OCI-M2 (cell line): ENCODE results near the gene PLEKHG5.
A peak's percentile ranks its signal among the peaks of the same experiment; 100 is the strongest.
"Not testable (repeated sequence)": the region's sequence is repeated elsewhere in the genome, so short reads cannot be mapped to it uniquely, and the experiment has no call there.

Source experiments
- DNase-seq: peaks from one replicate; lab custom pipeline; 2025; ENCODE audit not compliant: unreplicated experiment; lab: John Stamatoyannopoulos, UW

Gene PLEKHG5

GRCh38 chr1:6496890-6497214 is 5.4 kb upstream of the PLEKHG5 start:
- DNase-seq = no peak

GRCh38 chr1:6496365-6496721 is 4.9 kb upstream of the PLEKHG5 start:
- DNase-seq = no peak

- no peak for DNase-seq
These were observed 4.3 kb upstream of the PLEKHG5 start for GRCh38 chr1:6495540-6496364.

GRCh38 chr1:6495041-6495441 is 3.6 kb upstream of the PLEKHG5 start:
- no peak for DNase-seq

- DNase-seq = no peak
These were observed 3.2 kb upstream of the PLEKHG5 start for GRCh38 chr1:6494627-6495026.

- not testable (repeated sequence) for DNase-seq
These were observed 2.4 kb upstream of the PLEKHG5 start for GRCh38 chr1:6493834-6494223.

- no peak for DNase-seq
These were observed 499 bp upstream of the PLEKHG5 start for GRCh38 chr1:6491966-6492365.

- no peak for DNase-seq
These were observed 402 bp downstream of the PLEKHG5 start for GRCh38 chr1:6491081-6491449.

- peak; percentile 16 for DNase-seq
These were observed 1.0 kb downstream of the PLEKHG5 start for GRCh38 chr1:6490181-6491080.

- no peak for DNase-seq
These were observed 1.7 kb downstream of the PLEKHG5 start for GRCh38 chr1:6489799-6490180.

- DNase-seq = no peak
These were observed 2.1 kb downstream of the PLEKHG5 start for GRCh38 chr1:6489383-6489765.

- DNase-seq = no peak
These were observed 2.7 kb downstream of the PLEKHG5 start for GRCh38 chr1:6488602-6489382.

GRCh38 chr1:6487804-6488484 is 3.5 kb downstream of the PLEKHG5 start:
- no peak for DNase-seq

GRCh38 chr1:6486433-6487011 is 4.9 kb downstream of the PLEKHG5 start:
- DNase-seq = peak; percentile 38

GRCh38 chr1:6485168-6486101 is 6.0 kb downstream of the PLEKHG5 start:
- DNase-seq = no peak

GRCh38 chr1:6484826-6485167 is 6.7 kb downstream of the PLEKHG5 start:
- no peak for DNase-seq

- DNase-seq = no peak
These were observed 7.7 kb downstream of the PLEKHG5 start for GRCh38 chr1:6483761-6484117.

GRCh38 chr1:6483017-6483760 is 8.3 kb downstream of the PLEKHG5 start:
- no peak for DNase-seq

- no peak for DNase-seq
These were observed 9.6 kb downstream of the PLEKHG5 start for GRCh38 chr1:6481820-6482219.
